ENCODE data around the gene TAF15.

TAF15 gene

DNA sequence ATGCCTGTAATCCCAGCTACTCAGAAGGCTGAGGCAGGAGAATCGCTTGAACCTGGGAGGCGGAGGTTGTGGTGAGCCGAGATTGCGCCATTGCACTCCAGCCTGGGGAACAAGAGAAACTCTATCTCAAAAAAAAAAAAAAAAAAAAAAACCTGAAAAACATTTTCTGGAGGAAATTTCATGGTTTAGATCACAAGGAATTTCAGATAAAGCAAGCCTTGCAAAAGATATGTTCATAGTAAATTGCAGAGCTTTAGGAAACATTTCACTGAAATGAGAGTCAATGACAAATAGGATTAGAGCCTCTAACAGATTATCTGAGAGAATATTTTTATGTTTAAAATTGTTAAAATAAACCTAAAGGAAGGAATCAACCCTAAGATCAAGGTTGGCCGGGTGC, 3.2 kb downstream of the TAF15 start:
- no peak overlapping the region for H3K4me3 ChIP-seq (replicated peaks; ENCODE audit: low read depth, low read length)
- TF ChIP-seq, protein P1, sequence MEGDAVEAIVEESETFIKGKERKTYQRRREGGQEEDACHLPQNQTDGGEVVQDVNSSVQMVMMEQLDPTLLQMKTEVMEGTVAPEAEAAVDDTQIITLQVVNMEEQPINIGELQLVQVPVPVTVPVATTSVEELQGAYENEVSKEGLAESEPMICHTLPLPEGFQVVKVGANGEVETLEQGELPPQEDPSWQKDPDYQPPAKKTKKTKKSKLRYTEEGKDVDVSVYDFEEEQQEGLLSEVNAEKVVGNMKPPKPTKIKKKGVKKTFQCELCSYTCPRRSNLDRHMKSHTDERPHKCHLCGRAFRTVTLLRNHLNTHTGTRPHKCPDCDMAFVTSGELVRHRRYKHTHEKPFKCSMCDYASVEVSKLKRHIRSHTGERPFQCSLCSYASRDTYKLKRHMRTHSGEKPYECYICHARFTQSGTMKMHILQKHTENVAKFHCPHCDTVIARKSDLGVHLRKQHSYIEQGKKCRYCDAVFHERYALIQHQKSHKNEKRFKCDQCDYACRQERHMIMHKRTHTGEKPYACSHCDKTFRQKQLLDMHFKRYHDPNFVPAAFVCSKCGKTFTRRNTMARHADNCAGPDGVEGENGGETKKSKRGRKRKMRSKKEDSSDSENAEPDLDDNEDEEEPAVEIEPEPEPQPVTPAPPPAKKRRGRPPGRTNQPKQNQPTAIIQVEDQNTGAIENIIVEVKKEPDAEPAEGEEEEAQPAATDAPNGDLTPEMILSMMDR (IDR thresholded peaks at IDR 0.05; ENCODE audit: low read depth, low read length, missing control alignments), result no peak
- no peak for DNase-seq (ENCODE audit: extremely low read depth, low read depth)

DNA sequence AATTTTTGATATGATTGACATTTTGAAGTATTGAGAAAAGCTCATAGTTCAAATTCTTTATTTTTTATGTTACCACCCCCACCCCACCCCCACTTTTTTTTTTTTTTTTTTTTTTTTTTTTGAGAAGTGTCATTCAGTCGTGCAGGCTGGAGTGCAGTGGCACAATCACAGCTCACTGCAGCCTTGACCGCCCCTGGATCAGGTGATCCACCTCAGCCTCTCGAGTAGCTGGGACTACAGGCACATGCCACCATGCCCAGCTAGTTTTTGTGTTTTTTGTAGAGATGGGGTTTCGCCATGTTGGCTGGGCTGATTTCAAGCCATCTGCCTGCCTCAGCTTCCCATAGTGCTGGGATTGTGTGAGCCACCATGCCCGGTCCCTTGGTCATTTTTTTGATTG, 7.4 kb downstream of the TAF15 start:
- no peak overlapping the region for H3K4me3 ChIP-seq (replicated peaks; ENCODE audit: low read depth, low read length)
- TF ChIP-seq, protein P1 (IDR thresholded peaks at IDR 0.05; ENCODE audit: low read depth, low read length, missing control alignments), result no peak
- DNase-seq (ENCODE audit: extremely low read depth, low read depth), result no peak

DNA sequence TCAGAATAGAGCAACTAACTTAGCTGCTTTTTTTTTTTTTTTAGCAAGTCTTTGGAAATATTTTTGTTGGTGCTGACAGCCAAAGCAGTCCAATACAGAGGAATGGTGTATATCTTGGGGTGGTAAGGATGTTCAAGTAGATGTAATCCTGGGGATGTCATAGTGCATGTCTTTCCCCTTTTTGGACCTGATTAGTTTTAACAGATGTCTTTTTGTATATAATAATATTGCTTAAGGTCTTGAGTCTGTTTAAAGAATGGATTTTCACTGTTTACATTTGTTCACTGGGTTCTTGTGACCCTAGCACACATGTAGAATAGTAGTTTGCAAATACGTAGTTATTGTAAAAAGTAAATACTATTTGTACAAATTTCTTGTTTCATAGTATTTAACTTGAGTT, 7.9 kb downstream of the TAF15 start:
- DNase-seq (ENCODE audit: extremely low read depth, low read depth), result no peak
- TF ChIP-seq, protein P1 (IDR thresholded peaks at IDR 0.05; ENCODE audit: low read depth, low read length, missing control alignments), result no peak
- no peak overlapping the region for H3K4me3 ChIP-seq (replicated peaks; ENCODE audit: low read depth, low read length)

DNA sequence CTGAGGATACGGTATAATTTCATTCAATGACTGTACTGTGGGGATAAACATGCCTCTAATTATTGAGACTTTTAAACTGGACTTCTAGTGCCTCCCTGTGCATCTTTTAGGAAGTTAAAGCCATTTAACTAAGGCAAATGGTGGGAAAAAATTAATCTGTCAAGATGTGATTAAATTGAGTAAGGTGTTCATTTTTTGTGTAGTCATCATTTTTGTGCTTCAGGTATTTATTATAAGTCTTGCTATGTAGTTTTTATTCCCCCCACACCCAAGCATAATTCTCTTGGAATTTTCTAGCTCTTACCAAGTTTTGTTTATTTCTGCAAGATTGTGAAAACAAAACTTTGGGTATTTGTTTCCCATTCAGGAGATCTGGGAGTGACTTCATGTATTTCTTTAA, 10.2 kb downstream of the TAF15 start:
- TF ChIP-seq, protein P1 (IDR thresholded peaks at IDR 0.05; ENCODE audit: low read depth, low read length, missing control alignments), result no peak
- H3K4me3 ChIP-seq (replicated peaks; ENCODE audit: low read depth, low read length), result no peak overlapping the region
- DNase-seq (ENCODE audit: extremely low read depth, low read depth), result no peak

DNA sequence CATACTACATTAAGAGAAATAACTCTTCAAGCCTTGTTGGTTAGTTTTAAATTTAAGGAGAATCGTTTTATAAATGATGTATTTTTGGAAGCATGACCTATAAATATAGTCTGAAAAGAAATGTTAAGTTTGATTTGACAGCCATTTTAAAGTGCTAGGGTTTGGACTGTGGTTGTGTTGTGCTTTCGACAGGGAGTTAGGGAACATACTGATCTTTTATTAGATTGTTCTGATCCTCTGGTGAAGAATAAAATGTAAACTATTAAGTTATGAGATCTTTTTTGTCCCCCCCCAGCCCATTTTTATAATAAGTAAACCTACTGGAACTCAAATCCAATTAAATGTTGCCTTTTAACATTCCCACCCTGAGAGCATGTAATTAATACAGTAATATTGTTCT, 12.0 kb downstream of the TAF15 start:
- no peak for DNase-seq (ENCODE audit: extremely low read depth, low read depth)
- no peak overlapping the region for H3K4me3 ChIP-seq (replicated peaks; ENCODE audit: low read depth, low read length)
- TF ChIP-seq, protein P1 (IDR thresholded peaks at IDR 0.05; ENCODE audit: low read depth, low read length, missing control alignments), result no peak

GRCh38 chr17:35825206-35825605, 15.9 kb downstream of the TAF15 start:
- no peak for DNase-seq (ENCODE audit: extremely low read depth, low read depth)
- no peak overlapping the region for H3K4me3 ChIP-seq (replicated peaks; ENCODE audit: low read depth, low read length)
- TF ChIP-seq, protein P1 (IDR thresholded peaks at IDR 0.05; ENCODE audit: low read depth, low read length, missing control alignments), result no peak

DNA sequence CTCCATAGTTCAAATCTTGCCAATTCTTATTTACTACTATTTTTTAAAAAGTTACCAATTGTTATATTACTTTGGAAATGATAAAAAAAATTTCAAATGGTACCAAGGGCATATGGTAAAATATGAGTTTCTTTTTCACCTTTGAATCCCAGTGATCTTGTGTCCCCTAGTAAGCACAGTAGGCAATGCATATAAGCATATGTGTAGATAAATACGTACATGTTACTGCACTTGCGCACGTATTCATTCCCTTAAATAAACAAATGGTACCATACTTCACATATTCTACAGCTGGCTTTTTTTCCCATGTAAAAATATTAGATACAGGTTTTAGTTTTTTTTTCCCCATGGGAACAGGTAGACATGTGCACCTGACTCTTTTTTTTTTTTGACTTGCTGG, 31.8 kb downstream of the TAF15 start:
- TF ChIP-seq, protein P1 (IDR thresholded peaks at IDR 0.05; ENCODE audit: low read depth, low read length, missing control alignments), result no peak
- H3K4me3 ChIP-seq (replicated peaks; ENCODE audit: low read depth, low read length), result no peak overlapping the region
- DNase-seq (ENCODE audit: extremely low read depth, low read depth), result no peak
